Heart left ventricle (tissue), 16 donors: Measurements from ENCODE around the gene CNNM4. TPM values are rescaled to one million over a fixed set of nuclear protein-coding genes. Genes with fewer than 3 reads are reported as not detected.

Source experiments
- ATAC-seq, 4 donors: fragments of 200-7000 bp; cut with Tn5 transposase; one replicate each; pipeline ENCODE4 v1.9.1; 2020 to 2022; ENCODE audit warnings: moderate library complexity in 4 of 4, mild to moderate bottlenecking in 3 of 4, moderate number of reproducible peaks in 1 of 4
- DNase-seq, 5 donors: peaks; one replicate each; pipeline ENCODE4 v3.0.0-alpha.2; 2020
- H3K27ac ChIP-seq, 12 donors: fragments of 200-600 bp; sonication (generic) in 4 of 12; one replicate each; pipeline versions ENCODE4 v1.5.0 to v1.8.0; 2016 to 2022; ENCODE audit warnings: mild to moderate bottlenecking in 2 of 12
- H3K27me3 ChIP-seq, 9 donors: fragments of 200-600 bp; sonication (generic) in 2 of 9; one replicate each; pipeline versions ENCODE4 v1.5.1 to v1.8.0; 2016 to 2022; ENCODE audit warnings: mild to moderate bottlenecking in 3 of 9
- H3K36me3 ChIP-seq, 9 donors: fragments of 200-600 bp; sonication (generic) in 2 of 9; one replicate each; pipeline versions ENCODE4 v1.5.0 to v1.8.0; 2018 to 2022; ENCODE audit warnings: mild to moderate bottlenecking in 2 of 9
- H3K4me1 ChIP-seq, 12 donors: fragments of 200-600 bp; sonication (generic) in 4 of 12; one replicate each; pipeline versions ENCODE4 v1.5.0 to v1.8.0; 2016 to 2022; ENCODE audit warnings: mild to moderate bottlenecking in 3 of 12
- H3K4me3 ChIP-seq, 12 donors: fragments of 200-600 bp; sonication (generic) in 4 of 12; one replicate each; pipeline versions ENCODE4 v1.5.0 to v1.8.0; 2017 to 2022; ENCODE audit warnings: mild to moderate bottlenecking in 9 of 12, moderate library complexity in 4 of 12
- H3K9me3 ChIP-seq, 12 donors: fragments of 200-600 bp; sonication (generic) in 4 of 12; one replicate each; pipeline versions ENCODE4 v1.5.0 to v1.8.0; 2016 to 2022; ENCODE audit warnings: mild to moderate bottlenecking in 1 of 12
- POLR2A ChIP-seq, 2 donors: fragments of 450-650 bp; IDR thresholded peaks; one replicate each; pipeline ENCODE4 v1.6.1; 2017; ENCODE audit warnings: antibody characterized with exemption in 2 of 2, mild to moderate bottlenecking in 2 of 2, moderate library complexity in 2 of 2
- WGBS, 4 donors: extraction: QIAGEN DNeasy Blood & Tissue Kit in 2 of 4; methylation state at CpG; one replicate each; pipeline versions ENCODE4 v1.1.5 to v1.1.7; 2013 to 2018; 5-methylcytosine and 5-hydroxymethylcytosine counted together
- intact Hi-C, 10 donors: fragments of 100-400 bp; cut with DNase I; formaldehyde crosslinking; loops; one replicate each; pipeline versions ENCODE4 v1.11.1 to v1.14.2; 2022
- polyA plus RNA-seq, 2 donors: library from polyadenylated mRNA; stranded (reverse); fragments of 200-250 nt; gene quantifications; one replicate each; pipeline ENCODE4 v1.2.3, GENCODE V29; 2013
- total RNA-seq, 9 donors: library from RNA; depleted of rRNA in 2 of 9; stranded (reverse); fragments of >200 nt in 2 of 9; fragmentation: NEBNext Ultra II Directional in 3 of 9; extraction: Animal tissue kit (Norgen Biotek cat#: 25700) in 3 of 9; gene quantifications; one replicate each; pipeline versions ENCODE4 v1.1.0 to v1.2.4, GENCODE V29; 2016 to 2023
- TF ChIP-seq, protein P1 (sequence below), 12 donors: fragments of 200-600 bp; sonication (generic) in 4 of 12; IDR thresholded peaks; one replicate each; pipeline versions ENCODE4 v1.5.0 to v1.8.0; 2018 to 2022; ENCODE audit warnings: antibody characterized with exemption in 12 of 12, mild to moderate bottlenecking in 5 of 12
- donor health status: ischemic (EF 13 %, LVEDD 7.1; RV severe dilation, severe dysfunction).
- donor health status: healthy with polysubstance abuse.
- donor health status: DM: no; HTN: yes; CAD: no.
- donor health status: DM: no; HTN: no; CAD: no.
- donor health status: ischemic (EF 25% LVEDD 6.9; RV normal size, moderate dysfunction).
- donor health status: ischemic (EF 25% LVEDD 5.7; RV mildly dilated, moderate dysfunction).
- donor health status: healthy.
- donor health status: DM: yes; HTN: yes; CAD: no.
- donor health status: ischemic (EF 35%, LVEDD 5.7; RV mildly dilated, moderate dysfunction).
- donor health status: nonischemic (EF 11% LVEDD 7.7; RV severe dilation, severe dysfunction).
- donor health status: DM: yes; HTN: yes; CAD: no.
- donor health status: PGD.
- donor health status: ischemic (EF 29% LVEDD 5.4; RV normal size, mild dysfunction).
- donor health status: nonischemic (EF 23%, LVEDD 6.1; RV moderate dilation, normal function).

CNNM4 gene
- total and polyA plus RNA-seq, 11 donors: 11.3 to 47.7 (median 27.7) TPM

DNA sequence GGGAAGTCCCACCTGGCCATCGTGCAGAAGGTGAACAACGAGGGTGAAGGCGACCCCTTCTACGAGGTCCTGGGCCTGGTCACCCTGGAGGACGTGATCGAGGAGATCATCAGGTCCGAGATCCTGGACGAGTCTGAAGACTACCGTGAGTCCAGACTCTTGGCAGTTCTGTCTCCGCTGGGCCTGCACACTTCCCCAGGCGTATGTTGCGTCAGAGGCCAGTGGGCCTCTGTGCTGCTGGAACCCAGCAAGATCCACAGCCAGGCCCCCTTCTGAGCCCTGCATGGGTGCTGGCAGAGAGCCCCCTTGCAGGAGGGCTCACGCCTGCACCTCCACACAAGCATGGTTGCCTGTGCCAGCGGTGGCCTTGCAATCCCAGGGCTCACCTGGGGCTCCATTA, 64.4 kb downstream of the CNNM4 start:
- Histone ChIP-seq H3K27me3 (no peaks in the 10 kb centered on the region), H3K27ac (no peak overlapping the region), H3K36me3 (peaks cover 0 to 76% (median 66%) of the 10 kb centered on the region in 9 donors), H3K9me3 (no peaks in the 10 kb centered on the region), H3K4me3 (no peak overlapping the region), H3K4me1 (peaks cover 0 to 38% (median 21%) of the 10 kb centered on the region in 12 donors)
- TF ChIP-seq, protein P1, sequence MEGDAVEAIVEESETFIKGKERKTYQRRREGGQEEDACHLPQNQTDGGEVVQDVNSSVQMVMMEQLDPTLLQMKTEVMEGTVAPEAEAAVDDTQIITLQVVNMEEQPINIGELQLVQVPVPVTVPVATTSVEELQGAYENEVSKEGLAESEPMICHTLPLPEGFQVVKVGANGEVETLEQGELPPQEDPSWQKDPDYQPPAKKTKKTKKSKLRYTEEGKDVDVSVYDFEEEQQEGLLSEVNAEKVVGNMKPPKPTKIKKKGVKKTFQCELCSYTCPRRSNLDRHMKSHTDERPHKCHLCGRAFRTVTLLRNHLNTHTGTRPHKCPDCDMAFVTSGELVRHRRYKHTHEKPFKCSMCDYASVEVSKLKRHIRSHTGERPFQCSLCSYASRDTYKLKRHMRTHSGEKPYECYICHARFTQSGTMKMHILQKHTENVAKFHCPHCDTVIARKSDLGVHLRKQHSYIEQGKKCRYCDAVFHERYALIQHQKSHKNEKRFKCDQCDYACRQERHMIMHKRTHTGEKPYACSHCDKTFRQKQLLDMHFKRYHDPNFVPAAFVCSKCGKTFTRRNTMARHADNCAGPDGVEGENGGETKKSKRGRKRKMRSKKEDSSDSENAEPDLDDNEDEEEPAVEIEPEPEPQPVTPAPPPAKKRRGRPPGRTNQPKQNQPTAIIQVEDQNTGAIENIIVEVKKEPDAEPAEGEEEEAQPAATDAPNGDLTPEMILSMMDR (IDR thresholded peaks at IDR 0.05): no peak
- no peak for TF ChIP-seq POLR2A (IDR thresholded peaks at IDR 0.05)
- 87 to 94% (median 93%) methylated on average over 7 to 14 of the region's 14 CpGs for WGBS, 4 donors
- no peak for DNase-seq
- intact Hi-C loops: no loop called here
- peak in 1 of 4 donors; percentile 25 for ATAC-seq

DNA sequence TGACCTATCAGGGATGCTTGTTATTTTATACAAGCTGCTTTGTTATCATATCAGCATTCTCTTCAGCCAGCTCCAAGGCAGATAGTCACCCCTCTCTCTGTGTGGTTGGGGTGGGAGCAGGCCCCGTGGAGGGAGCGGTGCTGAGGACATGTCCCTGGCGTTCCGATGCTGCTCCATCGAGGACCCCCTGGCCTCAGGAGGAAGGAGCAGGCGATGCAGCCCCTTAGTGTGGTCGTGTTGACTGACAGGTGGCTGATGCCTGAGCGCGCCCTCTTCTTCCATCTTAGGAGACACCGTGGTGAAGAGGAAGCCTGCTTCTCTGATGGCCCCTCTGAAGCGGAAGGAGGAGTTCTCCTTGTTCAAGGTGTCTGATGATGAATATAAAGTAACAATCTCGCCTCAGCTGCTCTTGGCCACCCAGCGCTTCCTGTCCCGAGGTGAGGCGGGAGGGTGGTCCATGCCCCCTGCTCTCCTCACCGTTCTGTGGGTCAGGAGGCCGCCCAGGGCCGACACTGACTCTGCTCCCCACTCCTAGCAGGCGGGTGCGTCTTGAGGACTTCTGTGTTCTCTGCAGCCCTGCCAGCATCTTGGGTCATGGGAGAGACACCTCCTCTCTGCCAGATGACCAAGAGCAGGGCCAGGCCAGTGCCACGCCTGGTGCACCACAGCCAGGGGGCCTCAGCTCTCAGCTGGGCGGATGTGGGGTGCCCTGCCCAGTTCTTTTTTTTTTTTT, 66.0 kb downstream of the CNNM4 start:
- Histone ChIP-seq H3K4me1 (peaks cover 0 to 24% (median 13%) of the 10 kb centered on the region in 12 donors), H3K27ac (no peak overlapping the region), H3K36me3 (peaks cover 0 to 89% (median 81%) of the 10 kb centered on the region in 9 donors), H3K9me3 (no peaks in the 10 kb centered on the region), H3K27me3 (no peaks in the 10 kb centered on the region), H3K4me3 (no peak overlapping the region)
- DNase-seq: no peak
- 83 to 89% (median 89%) methylated on average over 18 to 22 of the region's 22 CpGs for WGBS, 4 donors
- intact Hi-C loops: no loop called here
- TF ChIP-seq, protein P1 (IDR thresholded peaks at IDR 0.05): no peak
- no peak for ATAC-seq

GRCh38 chr2:96828436-96828835, 67.7 kb downstream of the CNNM4 start:
- intact Hi-C loops: no loop called here
- no peak overlapping the region for H3K27ac ChIP-seq
- no peaks in the 10 kb centered on the region for H3K27me3 ChIP-seq
- H3K4me3 ChIP-seq: no peak overlapping the region
- peaks cover 0 to 96% (median 84%) of the 10 kb centered on the region in 9 donors for H3K36me3 ChIP-seq
- DNase-seq (no peak), ATAC-seq (no peak)
- WGBS, 4 donors: 95 to 99% (median 96%) methylated on average over 12 to 14 of the region's 14 CpGs
- H3K9me3 ChIP-seq: no peaks in the 10 kb centered on the region
- peaks cover 0 to 32% (median 14%) of the 10 kb centered on the region in 12 donors for H3K4me1 ChIP-seq
- no peak for TF ChIP-seq POLR2A (IDR thresholded peaks at IDR 0.05)
- TF ChIP-seq, protein P1 (IDR thresholded peaks at IDR 0.05): no peak

- H3K4me1 ChIP-seq: peaks cover 0 to 30% (median 12%) of the 10 kb centered on the region in 12 donors
- peaks cover 0 to 97% (median 84%) of the 10 kb centered on the region in 9 donors for H3K36me3 ChIP-seq
- DNase-seq (no peak), ATAC-seq (no peak)
- no peaks in the 10 kb centered on the region for H3K9me3 ChIP-seq
- no peak overlapping the region for H3K4me3 ChIP-seq
- H3K27ac ChIP-seq: no peak overlapping the region
- TF ChIP-seq POLR2A (IDR thresholded peaks at IDR 0.05): no peak
- TF ChIP-seq, protein P1 (IDR thresholded peaks at IDR 0.05): no peak
- no peaks in the 10 kb centered on the region for H3K27me3 ChIP-seq
- intact Hi-C loops: no loop called here
- 95 to 96% (median 95%) methylated on average over 13 of the region's 13 CpGs for WGBS, 4 donors
These were observed 68.2 kb downstream of the CNNM4 start for GRCh38 chr2:96828874-96829273.
